Panc1 (cell line): ENCODE measurements around the gene STXBP4. TPM values are rescaled to one million over a fixed set of nuclear protein-coding genes. Genes with fewer than 3 reads are reported as not detected.

Source experiments
- ATAC-seq: fragments of 200-7000 bp; cut with Tn5 transposase; 2 replicates; pipeline ENCODE4 v1.9.1; 2020; ENCODE audit warnings: mild to moderate bottlenecking, moderate library complexity
- BruUV-seq: library from RNA; stranded (reverse); fragments of 400-500 nt; replicated peaks from 2 replicates; lab custom pipeline; 2021; lab: Mats Ljungman, UMichigan
- CTCF ChIA-PET: fragments of 300-600 bp; sonication (Branson Sonifier 250); formaldehyde crosslinking; loops from one replicate; lab custom pipeline; 2022; ENCODE audit warnings: antibody characterized with exemption; lab: Charles Lee
- POLR2A ChIA-PET: fragments of 300-600 bp; sonication (Branson Sonifier 250); formaldehyde crosslinking; loops from one replicate; lab custom pipeline; 2022; ENCODE audit warnings: antibody characterized with exemption; lab: Charles Lee
- DNase-seq: peaks from one replicate; pipeline ENCODE4 v3.0.0-alpha.2; 2010; ENCODE audit warnings: low read depth, low spot score
- H3K27ac ChIP-seq: 2 replicates; pipeline ENCODE4 v1.5.1; 2011; ENCODE audit warnings: mild to moderate bottlenecking, low read length, inconsistent platforms
- H3K27me3 ChIP-seq: fragments of 200-500 bp; sonication (Bioruptor generic); 2 replicates; pipeline ENCODE4 v1.6.0; 2014; ENCODE audit warnings: low read length, inconsistent platforms; ENCODE audit not compliant: control insufficient read depth, insufficient read depth
- H3K36me3 ChIP-seq: fragments of 200-500 bp; sonication (Bioruptor generic); 2 replicates; pipeline ENCODE4 v1.5.1; 2014; ENCODE audit warnings: inconsistent platforms, mild to moderate bottlenecking, low read length, moderate library complexity; ENCODE audit not compliant: control insufficient read depth, insufficient read depth
- H3K4me1 ChIP-seq: 2 replicates; pipeline ENCODE4 v1.5.1; 2011; ENCODE audit warnings: inconsistent platforms, mild to moderate bottlenecking, low read length, moderate library complexity; ENCODE audit not compliant: control insufficient read depth, insufficient read depth
- H3K4me3 ChIP-seq, 2 experiments: 2 replicates each; pipeline ENCODE4 v1.5.1; 2011 to 2012; ENCODE audit warnings: low read depth in 2 of 2, low read length in 2 of 2, mild to moderate bottlenecking in 2 of 2, inconsistent platforms in 1 of 2, moderate library complexity in 1 of 2
- H3K9me3 ChIP-seq: fragments of 200-500 bp; sonication (Bioruptor generic); 2 replicates; pipeline ENCODE4 v1.5.1; 2014; ENCODE audit warnings: low read depth, mild to moderate bottlenecking, inconsistent platforms, low read length, moderate library complexity; ENCODE audit not compliant: control insufficient read depth, insufficient read depth
- POLR2AphosphoS5 ChIP-seq: IDR thresholded peaks from 2 replicates; pipeline ENCODE4 v1.6.1; 2012; ENCODE audit warnings: mild to moderate bottlenecking, low read depth, low read length, moderate library complexity
- SIN3A ChIP-seq: IDR thresholded peaks from 2 replicates; pipeline ENCODE4 v1.6.1; 2012; ENCODE audit warnings: low read depth, mild to moderate bottlenecking, low read length, moderate library complexity, borderline replicate concordance; ENCODE audit not compliant: insufficient read depth
- TCF7L2 ChIP-seq: IDR thresholded peaks from 2 replicates; pipeline ENCODE4 v1.6.1; 2011; ENCODE audit warnings: mild to moderate bottlenecking, low read depth, low read length, inconsistent platforms
- in situ Hi-C: cut with HindIII; loops from 2 replicates; pipeline ENCODE4 v1.10.0; 2016; ENCODE audit warnings: low sequenced_read_pairs, low pct_unique_long_range_greater_than_20kb
- intact Hi-C: fragments of 100-400 bp; cut with micrococcal nuclease; formaldehyde crosslinking; loops from one replicate; pipeline ENCODE4 v1.10.0; 2022; ENCODE audit not compliant: unreplicated experiment
- total RNA-seq: library from RNA; stranded (reverse); gene quantifications from one replicate; pipeline ENCODE4 v1.2.1, GENCODE V29; 2021; ENCODE audit not compliant: unreplicated experiment
- TF ChIP-seq, protein P1 (sequence below): fragments of 450-650 bp; IDR thresholded peaks from 2 replicates; pipeline ENCODE4 v1.5.1; 2017; ENCODE audit warnings: mild to moderate bottlenecking
- TF ChIP-seq, protein P2 (sequence below), 2 experiments: IDR thresholded peaks; 2 replicates each; pipeline ENCODE4 v1.6.1; 2011 to 2012; ENCODE audit warnings: low read depth in 2 of 2, control low read depth in 1 of 2, low read length in 1 of 2, mild to moderate bottlenecking in 1 of 2, moderate library complexity in 1 of 2; ENCODE audit not compliant: insufficient read depth in 1 of 2

STXBP4 gene
- total RNA-seq, 1 experiment from 2014 or later, result 12.8 TPM

DNA sequence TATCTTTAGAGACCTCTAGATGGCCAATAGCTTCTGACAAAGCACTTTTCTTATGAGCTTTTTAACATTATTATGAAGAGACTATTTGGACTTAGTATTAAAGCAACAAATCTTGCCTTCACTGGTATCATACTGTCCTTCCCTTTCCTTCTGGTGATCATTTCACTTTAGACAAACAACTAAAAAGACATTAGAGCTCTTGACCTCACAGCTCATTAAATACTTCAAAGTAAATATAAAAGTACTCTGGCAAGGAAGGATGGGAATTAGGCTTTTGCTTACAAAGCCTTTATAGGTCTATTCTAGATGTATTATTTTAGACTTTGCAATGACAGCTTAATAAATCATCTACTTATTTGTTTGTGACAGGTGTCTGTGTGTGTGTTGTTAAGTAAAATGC is 11.1 kb downstream of the STXBP4 start:
- POLR2A ChIA-PET, result no interaction called here
- intact Hi-C loops, result no loop called here
- DNase-seq (no peak), ATAC-seq (no peak)
- TF ChIP-seq, protein P1, sequence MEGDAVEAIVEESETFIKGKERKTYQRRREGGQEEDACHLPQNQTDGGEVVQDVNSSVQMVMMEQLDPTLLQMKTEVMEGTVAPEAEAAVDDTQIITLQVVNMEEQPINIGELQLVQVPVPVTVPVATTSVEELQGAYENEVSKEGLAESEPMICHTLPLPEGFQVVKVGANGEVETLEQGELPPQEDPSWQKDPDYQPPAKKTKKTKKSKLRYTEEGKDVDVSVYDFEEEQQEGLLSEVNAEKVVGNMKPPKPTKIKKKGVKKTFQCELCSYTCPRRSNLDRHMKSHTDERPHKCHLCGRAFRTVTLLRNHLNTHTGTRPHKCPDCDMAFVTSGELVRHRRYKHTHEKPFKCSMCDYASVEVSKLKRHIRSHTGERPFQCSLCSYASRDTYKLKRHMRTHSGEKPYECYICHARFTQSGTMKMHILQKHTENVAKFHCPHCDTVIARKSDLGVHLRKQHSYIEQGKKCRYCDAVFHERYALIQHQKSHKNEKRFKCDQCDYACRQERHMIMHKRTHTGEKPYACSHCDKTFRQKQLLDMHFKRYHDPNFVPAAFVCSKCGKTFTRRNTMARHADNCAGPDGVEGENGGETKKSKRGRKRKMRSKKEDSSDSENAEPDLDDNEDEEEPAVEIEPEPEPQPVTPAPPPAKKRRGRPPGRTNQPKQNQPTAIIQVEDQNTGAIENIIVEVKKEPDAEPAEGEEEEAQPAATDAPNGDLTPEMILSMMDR, result no peak
- TF ChIP-seq SIN3A, result no peak
- TF ChIP-seq POLR2AphosphoS5, result no peak
- TF ChIP-seq, protein P2, sequence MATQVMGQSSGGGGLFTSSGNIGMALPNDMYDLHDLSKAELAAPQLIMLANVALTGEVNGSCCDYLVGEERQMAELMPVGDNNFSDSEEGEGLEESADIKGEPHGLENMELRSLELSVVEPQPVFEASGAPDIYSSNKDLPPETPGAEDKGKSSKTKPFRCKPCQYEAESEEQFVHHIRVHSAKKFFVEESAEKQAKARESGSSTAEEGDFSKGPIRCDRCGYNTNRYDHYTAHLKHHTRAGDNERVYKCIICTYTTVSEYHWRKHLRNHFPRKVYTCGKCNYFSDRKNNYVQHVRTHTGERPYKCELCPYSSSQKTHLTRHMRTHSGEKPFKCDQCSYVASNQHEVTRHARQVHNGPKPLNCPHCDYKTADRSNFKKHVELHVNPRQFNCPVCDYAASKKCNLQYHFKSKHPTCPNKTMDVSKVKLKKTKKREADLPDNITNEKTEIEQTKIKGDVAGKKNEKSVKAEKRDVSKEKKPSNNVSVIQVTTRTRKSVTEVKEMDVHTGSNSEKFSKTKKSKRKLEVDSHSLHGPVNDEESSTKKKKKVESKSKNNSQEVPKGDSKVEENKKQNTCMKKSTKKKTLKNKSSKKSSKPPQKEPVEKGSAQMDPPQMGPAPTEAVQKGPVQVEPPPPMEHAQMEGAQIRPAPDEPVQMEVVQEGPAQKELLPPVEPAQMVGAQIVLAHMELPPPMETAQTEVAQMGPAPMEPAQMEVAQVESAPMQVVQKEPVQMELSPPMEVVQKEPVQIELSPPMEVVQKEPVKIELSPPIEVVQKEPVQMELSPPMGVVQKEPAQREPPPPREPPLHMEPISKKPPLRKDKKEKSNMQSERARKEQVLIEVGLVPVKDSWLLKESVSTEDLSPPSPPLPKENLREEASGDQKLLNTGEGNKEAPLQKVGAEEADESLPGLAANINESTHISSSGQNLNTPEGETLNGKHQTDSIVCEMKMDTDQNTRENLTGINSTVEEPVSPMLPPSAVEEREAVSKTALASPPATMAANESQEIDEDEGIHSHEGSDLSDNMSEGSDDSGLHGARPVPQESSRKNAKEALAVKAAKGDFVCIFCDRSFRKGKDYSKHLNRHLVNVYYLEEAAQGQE (IDR thresholded peaks at IDR 0.05; ENCODE audit: insufficient read depth in 1 of 2, low read depth in 2 of 2, low read length in 1 of 2), result no peak
- TF ChIP-seq TCF7L2, result no peak
- H3K27ac ChIP-seq, result no peak overlapping the region
- no peaks in the 10 kb centered on the region for H3K27me3 ChIP-seq
- no TSS peak for BruUV-seq
- peaks cover 23% of the 10 kb centered on the region for H3K9me3 ChIP-seq
- 0 out of 2 replicates have a peak, but pooled peaks cover 3% of the 10 kb centered on the region for H3K4me1 ChIP-seq
- CTCF ChIA-PET, result no interaction called here
- in situ Hi-C loops, result no loop called here
- H3K4me3 ChIP-seq, result no peak overlapping the region
- no peaks in the 10 kb centered on the region for H3K36me3 ChIP-seq

GRCh38 chr17:54980375-54980774 is 11.8 kb downstream of the STXBP4 start:
- ATAC-seq (no peak), DNase-seq (no peak)
- intact Hi-C loops, result no loop called here
- ChIA-PET CTCF (no interaction called here), POLR2A (no interaction called here)
- Histone ChIP-seq H3K27ac (no peak overlapping the region), H3K27me3 (no peaks in the 10 kb centered on the region), H3K4me3 (no peak overlapping the region), H3K36me3 (no peaks in the 10 kb centered on the region), H3K4me1 (no peaks in the 10 kb centered on the region), H3K9me3 (peaks cover 23% of the 10 kb centered on the region)
- no TSS peak for BruUV-seq
- in situ Hi-C loops, result no loop called here
- TF ChIP-seq, protein P1, result no peak
- TF ChIP-seq POLR2AphosphoS5 (no peak), TCF7L2 (no peak), SIN3A (no peak)
- TF ChIP-seq, protein P2 (IDR thresholded peaks at IDR 0.05; ENCODE audit: insufficient read depth in 1 of 2, low read depth in 2 of 2, low read length in 1 of 2), result no peak
